Measurements from ENCODE around the gene MCF2L2.

MCF2L2 gene

GRCh38 chr3:183332487-183332886 is 95.9 kb downstream of the MCF2L2 start:
- no peak for TF ChIP-seq TAF1 (IDR thresholded peaks at IDR 0.05; ENCODE audit: borderline replicate concordance, low read depth, low read length)
- no peak for TF ChIP-seq POLR2A (IDR thresholded peaks at IDR 0.05; ENCODE audit: low read depth, low read length)
- no peak for TF ChIP-seq POLR2AphosphoS5 (IDR thresholded peaks at IDR 0.05; ENCODE audit: low read depth, low read length)
- FAIRE-seq (no peak), DNase-seq (ENCODE audit: insufficient read length) (no peak)

DNA sequence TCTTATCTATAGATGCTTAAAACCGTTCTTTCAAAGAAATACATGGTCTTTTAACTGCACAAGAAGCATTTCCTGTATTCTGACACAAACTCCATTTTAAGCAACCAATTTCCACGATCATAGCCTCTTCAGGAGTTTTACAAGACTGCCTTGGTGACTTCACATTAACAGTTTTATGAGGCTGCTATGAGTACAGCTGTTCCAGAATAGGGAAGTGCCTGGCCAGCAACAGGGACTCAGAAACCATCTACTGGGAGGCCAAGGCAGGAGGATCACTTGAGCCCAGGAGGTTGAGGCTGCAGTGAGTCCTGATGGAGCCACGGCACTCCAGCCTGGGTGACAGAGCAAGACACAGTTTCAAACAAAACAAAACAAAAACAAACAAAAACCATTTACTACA is 96.9 kb downstream of the MCF2L2 start:
- FAIRE-seq (no peak), DNase-seq (ENCODE audit: insufficient read length) (no peak)
- no peak for TF ChIP-seq POLR2A (IDR thresholded peaks at IDR 0.05; ENCODE audit: low read depth, low read length)
- no peak for TF ChIP-seq TAF1 (IDR thresholded peaks at IDR 0.05; ENCODE audit: borderline replicate concordance, low read depth, low read length)
- TF ChIP-seq POLR2AphosphoS5 (IDR thresholded peaks at IDR 0.05; ENCODE audit: low read depth, low read length) = no peak

- TF ChIP-seq TAF1 (IDR thresholded peaks at IDR 0.05; ENCODE audit: borderline replicate concordance, low read depth, low read length) (no peak), POLR2AphosphoS5 (IDR thresholded peaks at IDR 0.05; ENCODE audit: low read depth, low read length) (no peak), POLR2A (IDR thresholded peaks at IDR 0.05; ENCODE audit: low read depth, low read length) (no peak)
- DNase-seq (ENCODE audit: insufficient read length) (no peak), FAIRE-seq (no peak)
Measured at GRCh38 chr3:183330881-183331280, 97.5 kb downstream of the MCF2L2 start.

DNA sequence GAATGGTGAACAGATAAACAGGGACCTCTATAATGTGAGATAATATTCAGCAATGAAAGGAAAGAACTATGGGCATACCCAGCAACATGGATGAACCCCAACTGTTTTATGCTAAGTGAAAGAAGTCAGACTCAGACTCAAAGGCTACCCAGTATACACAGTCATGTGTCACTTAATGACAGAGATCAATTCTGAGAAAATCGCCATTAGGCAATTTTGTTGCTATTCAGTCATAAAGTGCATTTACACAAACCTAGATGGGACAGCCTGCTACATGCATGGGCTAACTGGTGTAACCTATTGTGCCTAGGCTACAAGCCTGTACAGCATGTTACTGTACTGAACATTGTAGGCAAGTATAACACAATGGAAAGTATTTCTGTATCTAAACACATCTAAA is 98.9 kb downstream of the MCF2L2 start:
- DNase-seq (ENCODE audit: insufficient read length) (no peak), FAIRE-seq (no peak)
- TF ChIP-seq TAF1 (IDR thresholded peaks at IDR 0.05; ENCODE audit: borderline replicate concordance, low read depth, low read length) (no peak), POLR2A (IDR thresholded peaks at IDR 0.05; ENCODE audit: low read depth, low read length) (no peak), POLR2AphosphoS5 (IDR thresholded peaks at IDR 0.05; ENCODE audit: low read depth, low read length) (no peak)

GRCh38 chr3:183328823-183329222 is 99.6 kb downstream of the MCF2L2 start:
- FAIRE-seq (no peak), DNase-seq (ENCODE audit: insufficient read length) (no peak)
- TF ChIP-seq POLR2AphosphoS5 (IDR thresholded peaks at IDR 0.05; ENCODE audit: low read depth, low read length) = no peak
- TF ChIP-seq TAF1 (IDR thresholded peaks at IDR 0.05; ENCODE audit: borderline replicate concordance, low read depth, low read length) = no peak
- TF ChIP-seq POLR2A (IDR thresholded peaks at IDR 0.05; ENCODE audit: low read depth, low read length) = no peak

GRCh38 chr3:183328164-183328563 is 100.3 kb downstream of the MCF2L2 start:
- FAIRE-seq (no peak), DNase-seq (ENCODE audit: insufficient read length) (no peak)
- TF ChIP-seq POLR2A (IDR thresholded peaks at IDR 0.05; ENCODE audit: low read depth, low read length) (no peak), POLR2AphosphoS5 (IDR thresholded peaks at IDR 0.05; ENCODE audit: low read depth, low read length) (no peak), TAF1 (IDR thresholded peaks at IDR 0.05; ENCODE audit: borderline replicate concordance, low read depth, low read length) (no peak)

GRCh38 chr3:183327343-183327742 is 101.1 kb downstream of the MCF2L2 start:
- no peak for DNase-seq (ENCODE audit: insufficient read length)
- TF ChIP-seq POLR2AphosphoS5 (IDR thresholded peaks at IDR 0.05; ENCODE audit: low read depth, low read length) (no peak), POLR2A (IDR thresholded peaks at IDR 0.05; ENCODE audit: low read depth, low read length) (no peak), TAF1 (IDR thresholded peaks at IDR 0.05; ENCODE audit: borderline replicate concordance, low read depth, low read length) (no peak)
- no peak for FAIRE-seq

DNA sequence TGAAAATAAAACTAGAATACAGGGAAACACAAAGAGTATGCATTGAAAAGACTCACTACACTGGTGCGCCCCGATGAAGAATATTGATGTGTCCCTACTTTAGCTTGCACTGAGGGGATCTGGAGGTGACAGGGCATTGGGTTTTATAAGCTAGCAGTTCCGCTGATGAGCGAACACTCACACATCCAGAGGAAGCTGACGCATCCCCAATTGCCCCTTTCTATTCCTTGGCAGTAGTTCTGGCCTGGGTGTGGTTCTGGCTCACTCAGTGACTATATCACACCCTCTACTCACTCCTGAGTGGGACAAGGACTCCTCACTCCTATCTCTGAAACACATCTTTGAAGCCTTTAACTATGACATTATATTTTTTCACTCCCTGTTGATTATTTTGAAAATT is 104.3 kb downstream of the MCF2L2 start:
- DNase-seq (ENCODE audit: insufficient read length) (no peak), FAIRE-seq (no peak)
- no peak for TF ChIP-seq TAF1 (IDR thresholded peaks at IDR 0.05; ENCODE audit: borderline replicate concordance, low read depth, low read length)
- no peak for TF ChIP-seq POLR2A (IDR thresholded peaks at IDR 0.05; ENCODE audit: low read depth, low read length)
- no peak for TF ChIP-seq POLR2AphosphoS5 (IDR thresholded peaks at IDR 0.05; ENCODE audit: low read depth, low read length)

DNA sequence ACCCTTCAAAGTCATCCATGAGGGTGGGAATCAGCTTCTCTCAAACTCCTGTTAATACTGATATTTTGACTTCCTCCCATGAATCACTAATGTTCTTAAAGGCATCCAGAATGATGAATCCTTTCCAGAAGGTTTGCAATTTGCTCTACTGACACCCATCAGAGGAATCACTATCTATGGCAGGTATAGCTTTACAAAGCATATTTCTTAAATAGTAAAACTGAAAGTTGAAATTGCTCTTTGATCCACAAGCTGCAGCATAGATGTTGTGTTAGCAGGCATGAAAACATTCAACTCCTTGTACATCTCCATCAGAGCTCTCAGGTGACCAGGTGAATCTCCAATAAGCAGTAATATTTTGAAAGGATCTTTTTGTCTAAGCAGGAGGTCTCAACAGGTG is 109.0 kb downstream of the MCF2L2 start:
- no peak for TF ChIP-seq POLR2A (IDR thresholded peaks at IDR 0.05; ENCODE audit: low read depth, low read length)
- TF ChIP-seq POLR2AphosphoS5 (IDR thresholded peaks at IDR 0.05; ENCODE audit: low read depth, low read length) = no peak
- TF ChIP-seq TAF1 (IDR thresholded peaks at IDR 0.05; ENCODE audit: borderline replicate concordance, low read depth, low read length) = no peak
- FAIRE-seq (no peak), DNase-seq (ENCODE audit: insufficient read length) (no peak)

- no peak for FAIRE-seq
- TF ChIP-seq POLR2A (IDR thresholded peaks at IDR 0.05; ENCODE audit: low read depth, low read length) (no peak), POLR2AphosphoS5 (IDR thresholded peaks at IDR 0.05; ENCODE audit: low read depth, low read length) (no peak)
- DNase-seq (ENCODE audit: insufficient read length) = no peak
Measured at GRCh38 chr3:183318877-183319276, 109.5 kb downstream of the MCF2L2 start.

DNA sequence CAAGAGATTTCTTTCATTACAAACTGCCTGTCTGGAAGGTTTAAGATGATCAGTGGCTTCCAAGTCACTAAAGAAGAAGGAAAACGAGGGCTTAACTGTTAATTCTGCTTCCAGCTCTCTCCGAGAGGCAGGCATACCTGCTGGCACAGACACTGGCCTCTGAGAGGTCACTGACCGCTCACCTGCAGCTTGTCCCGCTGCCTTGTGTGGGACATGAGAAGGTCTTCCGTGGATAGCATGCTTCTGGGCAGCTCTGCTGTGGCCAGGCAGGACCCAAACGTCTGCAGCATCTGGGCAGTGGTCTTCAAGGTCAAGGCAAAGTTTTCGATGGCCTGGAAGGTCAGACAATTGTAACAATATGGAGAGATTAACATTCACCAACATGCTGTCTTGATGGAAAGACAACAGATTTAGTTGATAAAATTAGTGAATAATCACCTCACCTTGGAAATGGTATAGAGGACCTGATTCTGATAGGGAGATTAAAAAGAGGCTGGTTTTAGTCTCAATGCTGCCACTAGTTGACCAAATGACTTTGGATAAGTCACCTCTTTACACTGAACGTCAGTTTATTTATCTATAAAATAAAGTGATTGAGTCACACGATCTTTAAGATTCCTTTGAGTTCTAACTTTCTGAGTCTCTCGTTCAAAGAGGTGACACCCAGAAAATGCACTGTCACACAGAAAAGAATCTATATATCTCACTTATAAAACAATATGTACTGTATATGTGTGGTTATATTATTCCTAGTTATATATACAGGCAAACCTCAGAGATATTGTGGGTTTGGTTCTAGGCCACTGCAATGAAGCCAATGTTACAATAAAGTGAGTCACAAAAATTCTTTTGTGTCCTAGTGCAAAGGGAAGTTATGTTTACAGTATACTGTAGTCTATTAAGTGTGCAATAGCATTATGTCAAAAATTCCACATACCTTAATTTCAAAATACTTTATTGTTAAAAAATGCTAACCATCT is 110.2 kb downstream of the MCF2L2 start:
- DNase-seq (ENCODE audit: insufficient read length) = no peak
- TF ChIP-seq POLR2A (IDR thresholded peaks at IDR 0.05; ENCODE audit: low read depth, low read length) = no peak
- no peak for TF ChIP-seq TAF1 (IDR thresholded peaks at IDR 0.05; ENCODE audit: borderline replicate concordance, low read depth, low read length)
- no peak for TF ChIP-seq POLR2AphosphoS5 (IDR thresholded peaks at IDR 0.05; ENCODE audit: low read depth, low read length)
- FAIRE-seq = no peak

GRCh38 chr3:183317271-183317670 is 111.1 kb downstream of the MCF2L2 start:
- no peak for FAIRE-seq
- TF ChIP-seq POLR2A (IDR thresholded peaks at IDR 0.05; ENCODE audit: low read depth, low read length) (no peak), TAF1 (IDR thresholded peaks at IDR 0.05; ENCODE audit: borderline replicate concordance, low read depth, low read length) (no peak), POLR2AphosphoS5 (IDR thresholded peaks at IDR 0.05; ENCODE audit: low read depth, low read length) (no peak)
- DNase-seq (ENCODE audit: insufficient read length) = no peak
